Spleen (tissue), 11 donors: Measurements from ENCODE around the gene SSR3. TPM values are rescaled to one million over a fixed set of nuclear protein-coding genes. Genes with fewer than 3 reads are reported as not detected.

Experiments used
- DNase-seq: peaks from one replicate; pipeline ENCODE4 v3.0.0-alpha.2; 2020
- H3K27ac ChIP-seq, 8 donors: fragments of 200-600 bp; sonication (generic) in 7 of 8; 1 replicate in 4 of 8; 2 replicates in 4 of 8; pipeline versions ENCODE4 v1.5.0 to v1.8.0; 2016 to 2021; ENCODE audit warnings: inconsistent platforms in 4 of 8, mild to moderate bottlenecking in 4 of 8, moderate library complexity in 1 of 8
- H3K27me3 ChIP-seq, 7 donors: fragments of 200-600 bp; sonication (generic) in 6 of 7; replicated peaks in 1 of 7; 1 replicate in 4 of 7; 2 replicates in 3 of 7; pipeline versions ENCODE4 v1.5.0 to v1.8.0; 2016 to 2021; ENCODE audit warnings: inconsistent platforms in 3 of 7, mild to moderate bottlenecking in 1 of 7
- H3K36me3 ChIP-seq, 6 donors: fragments of 200-600 bp; sonication (generic) in 5 of 6; 1 replicate in 4 of 6; 2 replicates in 2 of 6; pipeline versions ENCODE4 v1.5.0 to v1.8.0; 2016 to 2021; ENCODE audit warnings: inconsistent platforms in 2 of 6
- H3K4me1 ChIP-seq, 6 donors: fragments of 200-600 bp; sonication (generic) in 5 of 6; 1 replicate in 3 of 6; 2 replicates in 3 of 6; pipeline versions ENCODE4 v1.5.0 to v1.8.0; 2016 to 2021; ENCODE audit warnings: inconsistent platforms in 3 of 6
- H3K4me3 ChIP-seq, 8 donors: fragments of 200-600 bp; sonication (generic) in 7 of 8; 1 replicate in 4 of 8; 2 replicates in 4 of 8; pipeline versions ENCODE4 v1.5.0 to v1.8.0; 2016 to 2021; ENCODE audit warnings: inconsistent platforms in 4 of 8, mild to moderate bottlenecking in 4 of 8, moderate library complexity in 2 of 8
- H3K9me3 ChIP-seq, 8 donors: fragments of 200-600 bp; sonication (generic) in 7 of 8; 1 replicate in 4 of 8; 2 replicates in 4 of 8; pipeline versions ENCODE4 v1.5.0 to v1.8.0; 2016 to 2021; ENCODE audit warnings: inconsistent platforms in 4 of 8
- CTCF ChIP-seq, 11 experiments: fragments of 200-600 bp in 7 of 11; fragments of 450-650 bp in 4 of 11; sonication (generic) in 4 of 11; IDR thresholded peaks in 8 of 11; conservative IDR thresholded peaks in 3 of 11; 1 replicate in 7 of 11; 2 replicates in 4 of 11; pipeline versions ENCODE4 v1.4.0 to v1.8.0; 2016 to 2021; ENCODE audit warnings: antibody characterized with exemption in 11 of 11, inconsistent platforms in 4 of 11, mild to moderate bottlenecking in 1 of 11
- POLR2A ChIP-seq, 3 donors: fragments of 450-650 bp; IDR thresholded peaks; one replicate each; pipeline ENCODE4 v1.5.1; 2017; ENCODE audit warnings: antibody characterized with exemption in 3 of 3, mild to moderate bottlenecking in 1 of 3
- POLR2AphosphoS5 ChIP-seq, 3 donors: sonication (generic); formaldehyde crosslinking; IDR thresholded peaks; one replicate each; pipeline ENCODE4 v1.5.1; 2017; ENCODE audit warnings: antibody characterized with exemption in 3 of 3
- WGBS, 5 donors: extraction: QIAGEN DNeasy Blood & Tissue Kit in 3 of 5; methylation state at CpG; one replicate each; pipeline versions ENCODE4 v1.1.5 to v1.1.7; 2013 to 2018; 5-methylcytosine and 5-hydroxymethylcytosine counted together
- intact Hi-C: fragments of 100-400 bp; cut with DNase I; formaldehyde crosslinking; loops from one replicate; pipeline ENCODE4 v1.15.0; 2023; ENCODE audit warnings: low total_unique reads
- polyA plus RNA-seq, 3 donors: library from polyadenylated mRNA; stranded (reverse); fragments of 200-250 nt; gene quantifications; one replicate each; pipeline ENCODE4 v1.2.1, GENCODE V29; 2013
- total RNA-seq, 7 donors: library from RNA; depleted of rRNA in 3 of 7; stranded (reverse); fragments of >200 nt in 3 of 7; fragmentation: NEBNext Ultra II Directional in 4 of 7; extraction: Animal tissue kit (Norgen Biotek cat#: 25700) in 4 of 7; gene quantifications; one replicate each; pipeline versions ENCODE4 v1.1.0 to v1.2.1, GENCODE V29; 2016 to 2021
- donor health status: healthy with polysubstance abuse.
- donor health status: DM: no; HTN: no; CAD: no; lungs with moderate emphysema.
- donor health status: DM: no; HTN: no; CAD: no.
- donor health status: Bipolar disorder and iron deficiency.
- donor health status: healthy.
- donor health status: DM: no; HTN: no; CAD: no.
- donor health status: DM: yes; HTN: yes; CAD: no.

SSR3 gene
- total and polyA plus RNA-seq, 10 donors: 36.6 to 123 (median 96.7) TPM

GRCh38 chr3:156516284-156516683 lies 38.6 kb downstream of the SSR3 start:
- no peak overlapping the region for H3K4me3 ChIP-seq
- H3K27ac ChIP-seq: no peak overlapping the region
- WGBS, 5 donors: 82 to 91% (median 85%) methylated on average over 3 of the region's 3 CpGs
- no peak for TF ChIP-seq CTCF (IDR thresholded peaks at IDR 0.05 in 8 of 11, conservative IDR thresholded peaks at IDR 0.05 in 3 of 11)
- no peak for TF ChIP-seq POLR2AphosphoS5 (IDR thresholded peaks at IDR 0.05)
- TF ChIP-seq POLR2A (IDR thresholded peaks at IDR 0.05): no peak
- H3K27me3 ChIP-seq: no peaks in the 10 kb centered on the region
- H3K36me3 ChIP-seq: no peaks in the 10 kb centered on the region
- no peak for DNase-seq
- intact Hi-C loops: no loop called here
- H3K4me1 ChIP-seq: no peaks in the 10 kb centered on the region
- H3K9me3 ChIP-seq: no peaks in the 10 kb centered on the region

GRCh38 chr3:156513619-156514018 lies 41.3 kb downstream of the SSR3 start:
- Histone ChIP-seq H3K4me3 (no peak overlapping the region), H3K27me3 (no peaks in the 10 kb centered on the region), H3K4me1 (no peaks in the 10 kb centered on the region), H3K36me3 (no peaks in the 10 kb centered on the region), H3K9me3 (no peaks in the 10 kb centered on the region), H3K27ac (no peak overlapping the region)
- intact Hi-C loops: no loop called here
- DNase-seq: no peak
- TF ChIP-seq POLR2A (IDR thresholded peaks at IDR 0.05): no peak
- no peak for TF ChIP-seq POLR2AphosphoS5 (IDR thresholded peaks at IDR 0.05)
- TF ChIP-seq CTCF (IDR thresholded peaks at IDR 0.05 in 8 of 11, conservative IDR thresholded peaks at IDR 0.05 in 3 of 11): no peak
- WGBS, 5 donors: 45 to 85% (median 75%) methylated on average over 5 of the region's 5 CpGs

GRCh38 chr3:156511987-156512677 lies 42.8 kb downstream of the SSR3 start:
- DNase-seq: no peak
- WGBS, 5 donors: 65 to 71% (median 68%) methylated on average over 2 of the region's 2 CpGs
- Histone ChIP-seq H3K27me3 (no peaks in the 10 kb centered on the region), H3K36me3 (no peaks in the 10 kb centered on the region), H3K4me1 (no peaks in the 10 kb centered on the region), H3K9me3 (no peaks in the 10 kb centered on the region), H3K27ac (no peak overlapping the region), H3K4me3 (no peak overlapping the region)
- intact Hi-C loops: no loop called here
- TF ChIP-seq CTCF (IDR thresholded peaks at IDR 0.05 in 8 of 11, conservative IDR thresholded peaks at IDR 0.05 in 3 of 11) (no peak), POLR2A (IDR thresholded peaks at IDR 0.05) (no peak), POLR2AphosphoS5 (IDR thresholded peaks at IDR 0.05) (no peak)

- peak; percentile 21 to 77 (median 64) for TF ChIP-seq CTCF (IDR thresholded peaks at IDR 0.05 in 8 of 11, conservative IDR thresholded peaks at IDR 0.05 in 3 of 11)
- TF ChIP-seq POLR2AphosphoS5 (IDR thresholded peaks at IDR 0.05): no peak
- Histone ChIP-seq H3K27ac (no peak overlapping the region), H3K9me3 (no peaks in the 10 kb centered on the region), H3K4me1 (no peaks in the 10 kb centered on the region), H3K4me3 (no peak overlapping the region), H3K27me3 (no peaks in the 10 kb centered on the region), H3K36me3 (no peaks in the 10 kb centered on the region)
- 55 to 66% (median 60%) methylated on average over 5 of the region's 5 CpGs for WGBS, 5 donors
- intact Hi-C loops: loop anchor here (10.0 kb wide), 1 partner anchor 365 kb away; no protein-coding TSS in a partner anchor
- DNase-seq: no peak
Observed at GRCh38 chr3:156509189-156510174, 45.4 kb downstream of the SSR3 start.
